DMS79 (cell line): ENCODE results near the gene UQCC5.
A peak's percentile ranks its signal among the peaks of the same experiment; 100 is the strongest.
"Not testable (repeated sequence)": the region's sequence is repeated elsewhere in the genome, so short reads cannot be mapped to it uniquely, and the experiment has no call there.

ENCODE experiments used
- DNase-seq: peaks from one replicate; lab custom pipeline; 2025; lab: John Stamatoyannopoulos, UW

UQCC5 gene

DNA sequence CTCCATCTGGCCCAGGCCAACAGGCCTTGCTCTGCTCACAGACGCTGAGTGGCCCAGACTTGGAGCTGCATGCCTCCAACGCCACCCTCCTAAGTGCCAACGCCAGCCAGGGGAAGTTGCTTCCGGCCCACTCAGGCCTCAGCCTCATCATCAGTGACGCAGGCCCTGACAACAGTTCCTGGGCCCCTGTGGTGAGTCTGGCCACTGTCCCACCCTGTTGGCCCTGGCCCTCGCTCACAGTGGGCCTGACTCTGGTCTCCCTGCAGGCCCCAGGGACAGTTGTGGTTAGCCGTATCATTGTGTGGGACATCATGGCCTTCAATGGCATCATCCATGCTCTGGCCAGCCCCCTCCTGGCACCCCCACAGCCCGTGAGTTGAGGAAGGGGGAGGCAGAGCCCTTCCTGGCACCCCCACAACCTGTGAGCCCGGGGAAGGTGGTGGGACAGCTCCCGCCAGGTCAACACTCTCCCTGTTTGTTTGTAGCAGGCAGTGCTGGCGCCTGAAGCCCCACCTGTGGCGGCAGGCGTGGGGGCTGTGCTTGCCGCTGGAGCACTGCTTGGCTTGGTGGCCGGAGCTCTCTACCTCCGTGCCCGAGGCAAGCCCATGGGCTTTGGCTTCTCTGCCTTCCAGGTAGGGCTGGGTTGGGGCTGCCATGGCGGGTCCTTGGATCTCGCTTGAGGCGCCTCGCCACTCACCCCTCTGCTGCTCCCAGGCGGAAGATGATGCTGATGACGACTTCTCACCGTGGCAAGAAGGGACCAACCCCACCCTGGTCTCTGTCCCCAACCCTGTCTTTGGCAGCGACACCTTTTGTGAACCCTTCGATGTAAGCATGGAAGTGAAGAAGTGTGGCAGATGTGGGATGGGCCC lies 12.8 kb upstream of the UQCC5 start:
- DNase-seq: no peak

DNA sequence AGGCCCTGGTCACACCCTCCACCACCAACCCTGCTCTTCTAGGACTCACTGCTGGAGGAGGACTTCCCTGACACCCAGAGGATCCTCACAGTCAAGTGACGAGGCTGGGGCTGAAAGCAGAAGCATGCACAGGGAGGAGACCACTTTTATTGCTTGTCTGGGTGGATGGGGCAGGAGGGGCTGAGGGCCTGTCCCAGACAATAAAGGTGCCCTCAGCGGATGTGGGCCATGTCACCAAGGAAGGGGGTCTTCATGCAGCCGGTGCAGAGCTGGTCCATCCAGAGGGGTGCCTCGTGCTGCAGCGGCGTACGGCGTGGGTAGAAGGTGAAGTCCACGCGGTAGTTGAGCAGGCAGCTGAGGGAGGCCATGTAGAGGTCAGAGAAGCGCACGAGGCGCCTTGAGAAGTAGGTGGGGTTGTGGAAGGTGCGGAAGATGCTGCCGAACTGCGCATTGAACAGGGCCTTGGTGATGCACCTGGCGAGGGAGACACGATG lies 12.1 kb upstream of the UQCC5 start:
- no peak for DNase-seq

DNA sequence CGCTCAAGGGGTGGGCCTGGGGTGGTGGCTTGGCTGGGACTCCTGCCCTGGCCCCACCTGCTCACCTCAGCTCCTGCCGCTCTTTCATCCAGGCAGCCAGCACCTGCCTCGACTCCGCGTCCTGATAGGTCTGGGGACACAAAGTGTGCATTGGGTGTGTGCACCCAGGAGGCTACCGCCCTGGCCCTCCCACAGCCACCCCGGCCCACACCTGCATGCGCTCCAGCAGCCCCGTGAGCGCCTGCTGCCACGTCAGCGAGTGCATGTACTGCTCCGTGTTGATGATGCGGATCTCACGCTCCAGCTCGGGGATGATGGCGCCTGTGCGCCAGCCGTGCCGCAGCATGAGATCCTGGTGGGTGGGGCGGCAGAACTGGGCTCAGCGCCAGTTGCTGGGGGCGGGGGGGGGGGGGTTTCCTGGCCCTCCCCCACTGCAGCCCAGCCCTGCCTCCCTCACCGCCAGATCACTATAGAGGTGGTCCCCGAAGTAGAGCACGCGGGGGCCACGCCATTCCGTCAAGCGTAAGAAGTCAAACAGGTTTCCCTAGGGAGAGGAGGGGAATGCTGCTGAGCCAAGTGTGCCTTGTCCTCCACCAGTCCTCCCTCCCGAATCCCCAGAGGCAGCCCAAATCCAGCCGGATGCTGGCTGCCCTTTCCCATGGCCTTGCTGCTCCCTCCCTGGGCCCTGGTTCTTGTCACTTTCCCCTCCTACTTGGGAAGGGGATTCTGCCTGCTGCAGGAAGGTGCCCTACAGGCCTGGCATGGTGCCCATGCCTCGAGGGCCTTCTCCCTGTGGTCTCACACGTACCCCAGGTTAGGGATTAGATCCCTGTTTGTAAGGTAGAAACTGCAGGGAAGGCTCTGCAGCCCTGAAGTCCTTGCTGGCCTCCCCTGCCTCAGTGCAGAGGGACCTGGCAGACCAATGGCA lies 11.4 kb upstream of the UQCC5 start:
- DNase-seq: peak; percentile 45

DNA sequence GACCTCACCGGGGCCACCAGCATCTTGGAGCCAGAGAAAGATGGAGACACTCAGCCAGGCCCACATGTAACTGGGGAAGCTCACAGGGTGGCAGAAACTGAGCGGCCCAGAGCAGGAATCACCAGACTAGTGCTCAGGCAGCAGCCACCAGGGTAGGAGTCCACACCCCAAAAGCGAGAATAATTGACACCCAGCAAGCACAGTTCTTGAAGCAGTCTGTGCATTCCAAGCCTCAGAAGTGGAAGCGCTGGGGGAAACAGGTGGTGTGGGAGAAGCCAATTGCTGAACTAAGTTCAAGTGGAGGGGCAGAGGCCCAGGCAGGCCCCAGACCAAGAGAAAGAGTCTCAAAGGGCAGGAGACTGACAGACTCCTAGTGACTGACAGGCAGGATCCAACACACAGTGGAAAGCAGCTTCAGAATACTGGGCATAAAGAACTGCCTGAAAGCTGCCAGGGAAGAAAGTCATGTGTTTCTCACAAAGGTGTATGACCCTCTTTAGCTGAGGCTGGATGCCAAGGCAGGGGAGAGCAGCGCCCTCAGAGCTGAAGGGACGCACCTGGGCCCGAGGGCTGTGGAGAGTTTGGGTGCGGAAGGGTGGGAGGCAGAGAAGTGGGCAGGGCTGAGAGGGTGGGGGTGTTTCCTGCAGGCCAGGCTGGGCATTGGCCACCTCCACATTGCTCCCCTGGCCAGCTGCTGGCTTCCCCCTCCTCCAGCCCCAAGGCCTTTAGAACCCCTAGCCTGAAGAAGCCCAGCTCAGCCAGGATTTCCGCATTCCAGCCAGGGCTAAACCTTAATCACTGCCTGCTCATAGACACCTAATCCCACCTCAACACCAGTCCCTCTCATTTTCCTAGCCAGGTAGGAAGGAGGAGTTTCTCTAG lies 10.5 kb upstream of the UQCC5 start:
- peak; percentile 38 for DNase-seq

DNA sequence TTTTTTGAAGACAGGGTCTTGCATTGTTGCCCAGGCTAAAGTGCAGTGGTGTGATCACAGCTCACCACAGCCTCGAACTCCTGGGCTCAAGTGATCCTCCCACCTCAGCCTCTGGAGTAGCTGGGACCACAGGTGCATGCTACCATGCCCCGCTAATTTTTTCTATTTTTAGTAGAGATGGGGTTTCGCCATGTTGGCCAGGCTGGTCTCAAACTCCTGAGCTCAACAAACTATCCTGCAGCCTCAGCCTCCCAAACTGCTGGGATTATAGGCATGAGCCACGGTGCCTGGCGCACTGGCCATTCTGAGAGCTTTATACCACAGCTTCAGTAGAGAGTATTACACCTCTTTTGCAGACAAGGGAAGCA lies 9.8 kb upstream of the UQCC5 start:
- not testable (repeated sequence) for DNase-seq

DNA sequence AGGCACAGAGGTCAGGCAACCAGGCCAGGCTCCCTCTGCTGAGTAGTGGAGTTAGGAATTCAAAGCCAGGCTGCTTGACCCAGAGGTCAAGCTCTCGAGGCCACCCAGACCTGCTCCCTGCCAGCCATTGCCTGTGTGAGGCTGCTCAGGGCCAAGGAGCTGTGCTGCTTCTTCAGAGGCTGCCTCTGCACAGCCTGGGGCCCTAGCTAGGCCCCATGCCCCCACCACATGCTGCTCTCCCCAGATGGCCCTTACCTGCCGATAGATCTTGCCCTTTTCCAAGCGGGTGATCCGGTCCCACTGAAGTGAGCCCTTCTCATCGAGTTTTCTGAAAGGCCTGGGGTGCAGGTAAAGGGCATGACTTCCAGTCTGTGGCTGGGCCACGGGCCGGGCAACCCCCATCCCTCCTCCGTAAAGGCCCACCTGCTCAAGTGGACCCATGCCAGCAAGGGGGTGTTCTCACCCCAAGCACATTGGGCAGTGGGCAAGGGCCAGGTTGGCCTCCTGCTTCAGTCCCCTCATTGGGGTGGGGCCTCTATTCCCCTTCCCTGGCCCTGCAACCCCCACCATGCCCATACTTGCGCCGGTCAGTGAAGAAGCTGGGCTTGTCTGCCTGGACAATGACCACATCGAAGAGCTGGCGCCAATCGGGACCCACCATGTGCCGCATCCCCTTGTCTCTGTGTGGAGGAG lies 9.2 kb upstream of the UQCC5 start:
- no peak for DNase-seq

DNA sequence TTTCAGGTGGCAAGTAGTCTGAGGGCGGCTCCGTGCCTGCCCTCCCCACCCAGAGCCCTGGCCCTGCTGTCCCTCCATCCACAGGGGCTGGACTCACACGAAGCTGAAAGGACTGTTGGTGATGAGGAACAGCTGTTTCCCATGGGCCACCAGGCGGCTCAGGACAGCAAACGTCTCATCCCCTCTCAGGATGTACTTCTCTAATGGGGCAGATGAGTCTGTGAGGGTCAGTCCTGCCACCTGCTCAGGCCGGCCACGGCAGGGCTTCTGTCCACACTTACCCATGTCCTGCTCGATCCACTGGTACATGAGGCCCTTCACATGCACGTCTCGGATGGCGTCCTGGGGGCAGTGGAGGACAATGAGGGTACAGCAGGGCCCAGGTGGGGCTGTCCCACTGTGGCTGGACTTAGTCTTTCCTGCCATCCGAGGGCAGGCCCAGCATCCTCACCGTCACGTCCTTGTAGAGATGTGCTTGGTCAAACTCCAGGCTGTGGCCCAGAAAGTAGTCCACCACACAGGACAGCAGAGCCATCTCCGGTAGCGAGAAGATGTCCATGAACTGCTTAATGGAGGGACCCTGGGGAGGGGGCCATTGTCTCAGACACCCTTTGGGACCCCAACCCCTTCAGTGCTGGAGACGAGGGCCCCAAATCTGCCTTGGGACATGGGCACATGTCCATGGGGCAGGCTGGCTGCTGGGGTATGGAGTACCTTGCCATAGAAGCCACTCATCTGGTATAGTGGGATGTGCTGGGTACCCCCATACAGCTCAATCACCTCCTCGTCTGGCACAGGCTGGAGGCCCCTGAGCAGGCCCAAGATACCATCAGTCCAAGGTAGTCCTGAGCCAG lies 8.4 kb upstream of the UQCC5 start:
- no peak for DNase-seq

DNA sequence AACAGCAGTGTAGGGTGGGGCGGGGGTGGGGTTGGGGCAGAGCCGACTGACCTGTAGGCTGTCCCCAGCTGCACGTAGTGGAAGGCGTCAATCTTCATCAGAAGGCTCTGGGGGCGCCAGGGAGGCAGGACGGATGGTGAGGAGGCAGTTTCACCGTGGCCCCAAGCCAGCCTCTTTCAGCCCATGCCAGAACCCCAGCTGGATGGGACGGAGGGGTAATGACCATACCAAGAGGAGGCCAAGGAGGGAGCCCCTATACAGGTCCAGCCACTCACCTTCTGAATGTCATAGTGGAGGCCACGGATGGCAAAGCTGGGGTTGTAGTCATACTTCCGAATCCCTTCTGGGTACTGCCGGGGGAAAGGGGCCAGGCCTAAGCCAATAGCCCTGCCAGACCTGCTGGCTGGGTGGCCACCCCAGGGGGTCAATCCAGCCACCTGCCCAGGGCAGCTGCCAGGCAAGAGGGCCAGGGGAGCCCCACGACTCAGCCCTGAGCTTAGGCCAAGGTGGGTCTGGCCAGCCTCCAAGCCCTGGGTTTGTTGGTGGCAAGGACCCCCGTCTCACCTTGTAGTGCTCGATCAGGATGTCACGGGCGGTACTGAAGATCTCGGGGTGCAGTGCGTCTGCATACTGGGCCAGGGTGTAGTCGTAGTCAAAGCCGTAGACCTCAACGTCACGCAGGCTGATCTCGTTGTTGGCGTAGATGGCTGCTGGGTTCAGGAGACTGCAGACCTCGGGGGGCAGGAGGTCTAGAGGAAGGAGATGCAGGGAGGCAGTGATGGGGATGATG lies 7.6 kb upstream of the UQCC5 start:
- DNase-seq: no peak

DNA sequence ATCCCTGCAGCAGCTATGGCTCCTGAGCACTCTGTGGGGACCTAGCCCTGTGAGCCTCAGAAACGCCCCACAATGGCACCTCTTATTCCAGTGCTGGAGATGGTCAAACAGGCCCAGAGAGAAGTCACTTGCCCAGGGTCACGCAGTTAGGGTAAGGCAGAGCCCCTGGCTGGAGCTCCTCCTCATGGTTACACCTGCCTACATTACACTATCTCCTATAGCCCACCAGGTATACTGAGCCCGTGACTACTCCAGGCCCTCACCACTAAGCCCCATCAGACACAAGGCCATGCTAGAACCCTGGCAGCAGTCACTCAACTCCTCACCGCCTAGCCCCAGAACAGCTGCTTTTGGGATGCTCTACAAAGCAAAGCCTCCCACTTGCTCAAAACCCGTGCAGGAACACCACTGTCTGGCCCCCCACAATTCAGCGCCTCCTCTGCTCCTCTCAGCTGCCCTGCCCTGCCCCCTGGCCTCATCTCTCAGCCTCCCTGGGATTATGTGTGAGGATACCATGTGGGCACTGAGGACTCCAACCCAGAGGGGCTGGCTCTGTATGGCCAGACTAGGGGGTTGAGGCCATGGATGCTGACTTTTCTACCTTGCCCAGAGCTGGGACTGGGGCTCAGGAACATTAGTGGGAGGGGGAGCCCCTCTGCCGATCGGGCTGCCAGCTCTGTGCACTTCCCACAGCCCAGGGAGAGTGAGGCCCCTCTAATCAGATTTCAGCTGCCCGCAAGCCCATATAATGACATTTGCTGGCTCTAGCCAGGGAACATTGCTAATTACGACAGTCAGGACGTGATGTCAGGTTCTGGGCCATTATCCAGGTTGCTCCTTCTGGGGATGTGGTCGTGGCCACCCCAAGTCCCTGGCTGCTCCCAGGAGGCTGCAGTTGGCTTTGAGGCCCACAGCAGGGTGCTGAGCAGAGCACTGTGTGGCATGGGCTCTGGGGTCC lies 6.8 kb upstream of the UQCC5 start:
- DNase-seq: no peak

DNA sequence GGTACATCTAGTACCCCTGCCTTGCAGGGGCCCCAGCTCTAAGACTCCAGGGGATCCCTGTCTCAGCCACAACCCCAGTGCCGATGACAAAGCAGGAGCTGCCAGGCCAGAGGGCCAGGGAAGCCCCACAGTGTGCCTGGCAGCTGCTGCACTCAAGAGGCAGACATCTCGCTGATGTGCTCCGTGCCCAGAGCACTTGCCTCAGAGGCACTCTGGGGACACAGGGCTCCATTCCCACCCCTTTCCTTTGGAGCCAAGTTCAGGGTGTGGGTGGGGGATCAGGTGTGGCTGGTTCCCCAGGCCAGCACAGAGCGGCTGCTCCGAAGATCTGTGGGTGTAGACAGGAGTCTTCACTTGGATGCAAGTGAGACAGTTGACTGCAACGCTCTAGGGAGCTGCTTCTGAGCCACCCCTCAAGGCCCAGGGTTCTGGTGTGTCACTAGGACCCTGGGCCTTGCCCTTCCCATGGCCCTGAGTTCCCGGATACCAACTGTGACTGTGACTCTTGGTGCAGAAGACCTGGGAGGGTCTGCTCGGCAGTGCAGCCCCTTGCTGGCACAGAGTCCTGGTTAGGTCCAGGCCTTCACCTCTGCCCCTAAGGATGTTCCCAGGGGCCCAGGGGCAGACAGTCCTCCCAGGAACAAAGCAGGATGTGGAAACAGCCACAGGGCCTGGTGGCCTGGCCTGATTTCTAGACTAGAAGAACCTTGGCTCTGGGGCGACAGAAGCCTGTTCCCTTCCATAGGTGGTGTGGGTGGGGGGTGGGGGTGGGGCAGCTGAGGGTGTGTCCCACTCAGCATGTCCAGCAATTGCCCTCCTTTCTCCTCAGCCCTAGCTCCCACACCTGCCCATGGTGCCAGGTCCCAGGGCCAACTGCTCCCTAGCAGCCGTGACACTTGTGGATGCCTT lies 5.2 kb upstream of the UQCC5 start:
- no peak for DNase-seq

DNA sequence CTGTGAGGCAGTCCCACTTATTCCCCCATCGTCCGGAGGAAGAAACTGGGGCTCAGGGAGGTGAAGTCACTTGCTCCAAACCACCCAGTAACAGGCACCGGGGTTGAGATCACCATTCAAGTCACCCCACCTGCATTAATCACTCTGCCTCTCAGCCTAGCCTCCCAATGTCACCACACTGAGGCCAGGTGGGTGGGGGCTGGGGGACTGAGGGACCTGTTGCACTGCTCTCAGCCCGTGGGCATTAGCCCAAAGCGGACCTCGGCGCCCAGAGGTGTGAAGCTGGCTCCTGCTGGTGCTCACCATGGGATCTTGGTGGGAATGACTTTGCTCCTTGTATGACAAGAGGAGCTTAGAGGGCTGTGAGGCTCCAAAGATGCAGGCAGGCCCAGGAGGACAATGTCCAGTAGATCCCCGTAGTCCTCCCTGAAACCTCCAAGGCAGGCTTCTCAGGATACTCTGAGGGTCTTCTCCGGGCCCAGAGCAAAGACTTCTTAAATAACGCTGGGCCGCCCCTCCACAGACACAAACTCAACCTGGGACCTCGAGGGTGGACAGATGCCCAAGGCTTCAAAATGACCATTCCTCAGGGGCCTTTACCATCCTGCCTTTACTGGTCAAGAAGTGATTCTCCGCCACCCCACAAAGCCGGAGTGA lies 4.4 kb upstream of the UQCC5 start:
- no peak for DNase-seq

DNA sequence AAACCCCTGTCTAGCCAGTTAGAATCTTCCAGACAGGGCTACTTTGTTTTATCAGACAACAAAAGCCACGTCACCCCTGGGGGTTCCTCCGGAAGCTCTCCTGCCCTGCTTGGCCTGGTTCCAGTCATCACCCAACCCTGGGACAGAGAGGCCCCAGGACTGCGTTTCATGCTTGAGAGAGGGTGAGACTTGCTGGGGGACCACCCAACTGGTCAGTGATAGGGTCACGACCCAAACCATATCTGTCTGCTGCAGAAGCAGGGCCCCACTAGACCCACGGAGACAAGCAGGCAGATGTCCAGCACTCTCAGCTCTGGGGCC lies 3.9 kb upstream of the UQCC5 start:
- no peak for DNase-seq

DNA sequence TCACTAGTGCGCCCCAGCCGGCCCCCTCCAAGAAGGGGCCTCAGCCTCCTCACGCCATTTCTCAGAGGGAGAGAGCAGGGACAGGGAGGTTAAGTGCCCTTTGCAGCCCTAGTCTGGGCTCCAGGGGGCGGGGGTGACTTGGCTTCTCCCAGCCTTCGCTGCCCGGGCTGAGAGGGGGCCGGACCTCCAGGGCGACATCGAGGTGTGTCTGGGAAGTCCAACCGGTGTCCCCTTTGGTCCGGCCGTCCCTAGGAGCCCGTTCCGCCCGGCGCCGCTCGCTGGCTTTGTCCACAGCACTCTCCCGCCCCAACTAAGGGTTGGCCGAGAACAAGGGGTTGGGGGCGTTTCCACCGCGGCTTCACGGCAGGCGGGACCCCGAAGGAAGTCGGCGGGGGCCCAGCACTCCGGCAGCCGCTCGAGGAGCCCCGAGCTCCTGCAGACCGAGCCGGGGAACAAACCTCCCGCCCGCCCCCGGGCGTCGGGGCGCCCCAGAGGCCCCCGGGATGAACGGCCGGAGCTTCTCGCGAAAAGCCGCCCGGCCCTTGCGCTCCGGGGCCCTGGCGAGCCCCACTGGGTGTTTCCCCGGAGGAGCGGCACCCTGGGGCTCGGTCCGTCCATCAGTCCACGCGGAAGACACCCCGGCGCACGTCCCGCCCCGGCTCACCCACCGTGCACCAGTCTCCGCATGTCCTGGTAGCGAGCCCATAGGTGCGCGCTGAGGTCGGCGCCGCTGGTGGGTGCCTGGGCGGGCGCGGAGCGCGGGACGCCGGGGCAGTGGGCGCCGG lies 3.4 kb upstream of the UQCC5 start:
- no peak for DNase-seq

DNA sequence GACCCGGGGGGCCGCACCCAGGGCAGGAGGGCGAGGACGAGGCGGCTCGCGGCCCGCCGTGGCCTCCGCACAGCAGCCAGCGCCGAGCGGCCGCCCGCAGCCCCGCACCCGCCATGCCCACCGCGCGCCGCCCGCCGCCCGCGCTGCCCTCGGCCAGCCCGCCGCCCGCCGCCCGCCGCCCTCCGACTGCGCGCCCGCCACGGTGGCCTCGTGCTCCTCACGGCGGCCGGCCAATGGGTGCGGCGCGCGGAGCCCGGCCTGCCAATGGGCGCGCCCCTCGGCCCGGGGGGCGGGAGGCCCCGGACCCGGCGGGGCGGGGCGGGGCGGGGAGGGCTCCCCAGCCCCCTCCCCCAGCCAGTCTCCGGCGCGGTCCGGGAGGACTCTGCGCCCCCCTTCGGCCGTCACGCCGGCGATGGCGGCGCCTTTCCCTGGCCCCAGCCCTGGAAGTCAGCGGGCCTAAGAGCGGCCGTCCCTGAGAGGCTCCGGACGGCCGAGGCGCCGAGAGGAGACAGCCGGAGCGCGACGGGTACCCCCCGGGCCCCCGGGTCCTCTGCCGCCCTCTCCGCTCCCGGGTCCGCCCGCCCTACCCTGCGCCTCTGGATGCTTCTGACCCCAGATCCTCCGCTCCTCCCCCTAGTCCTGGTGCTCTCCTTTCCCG lies 2.7 kb upstream of the UQCC5 start, which contains the start of gene NT5DC2:
TSS of gene NT5DC2 (minus strand) at position 235 of the 658 bp plus-strand sequence. CDS start at position 115, 120 bp downstream.
- peak; percentile 20 for DNase-seq
